PFSK-1 (cell line): ENCODE measurements around the gene CUX1.
A peak's percentile ranks its signal among the peaks of the same experiment; 100 is the strongest.

ENCODE experiments used
- FOXP2 ChIP-seq: optimal IDR thresholded peaks from 2 replicates; pipeline ENCODE3; 2011; ENCODE audit warnings: borderline replicate concordance, control low read depth, inconsistent platforms; ENCODE audit not compliant: insufficient read depth; ENCODE audit errors: extremely low read length, extremely low read depth
- POLR2AphosphoS5 ChIP-seq: IDR thresholded peaks from 2 replicates; pipeline ENCODE4 v1.6.1; 2012; ENCODE audit warnings: low read depth, mild to moderate bottlenecking, control low read depth, low read length, moderate library complexity
- REST ChIP-seq, 2 experiments: IDR thresholded peaks; 2 replicates each; pipeline versions ENCODE4 v1.6.1 to v1.8.0; 2011 to 2012; ENCODE audit warnings: low read depth in 2 of 2, low read length in 2 of 2, control low read depth in 1 of 2, inconsistent platforms in 1 of 2, mild to moderate bottlenecking in 1 of 2, moderate library complexity in 1 of 2; ENCODE audit not compliant: insufficient read depth in 1 of 2
- SIN3A ChIP-seq: IDR thresholded peaks from 2 replicates; pipeline ENCODE4 v1.6.1; 2012; ENCODE audit warnings: mild to moderate bottlenecking, low read length, moderate library complexity, borderline replicate concordance; ENCODE audit not compliant: insufficient read depth
- TAF1 ChIP-seq: IDR thresholded peaks from 2 replicates; pipeline ENCODE4 v1.6.1; 2012; ENCODE audit warnings: low read length, control low read depth, borderline replicate concordance; ENCODE audit not compliant: insufficient read depth

CUX1 gene

GRCh38 chr7:102287111-102287980, 469.9 kb downstream of the CUX1 start:
- no peak for TF ChIP-seq FOXP2
- TF ChIP-seq SIN3A: 0 out of 2 replicates have a peak, but pooled peaks have one; percentile 34

GRCh38 chr7:102287981-102288278, 470.5 kb downstream of the CUX1 start:
- TF ChIP-seq SIN3A (no peak), REST (IDR thresholded peaks at IDR 0.05; ENCODE audit: insufficient read depth in 1 of 2, low read depth in 2 of 2, low read length in 2 of 2) (no peak), FOXP2 (no peak), TAF1 (no peak), POLR2AphosphoS5 (no peak)

- no peak for TF ChIP-seq TAF1
- TF ChIP-seq FOXP2: no peak
- TF ChIP-seq SIN3A: no peak
- no peak for TF ChIP-seq POLR2AphosphoS5
- no peak for TF ChIP-seq REST (IDR thresholded peaks at IDR 0.05; ENCODE audit: insufficient read depth in 1 of 2, low read depth in 2 of 2, low read length in 2 of 2)
These were observed 471.0 kb downstream of the CUX1 start for GRCh38 chr7:102288285-102288930.

GRCh38 chr7:102289057-102289456, 471.6 kb downstream of the CUX1 start:
- TF ChIP-seq TAF1 (no peak), REST (IDR thresholded peaks at IDR 0.05; ENCODE audit: insufficient read depth in 1 of 2, low read depth in 2 of 2, low read length in 2 of 2) (no peak), FOXP2 (no peak), SIN3A (no peak), POLR2AphosphoS5 (no peak)

GRCh38 chr7:102291056-102291915, 473.9 kb downstream of the CUX1 start:
- TF ChIP-seq SIN3A (no peak), FOXP2 (no peak), TAF1 (no peak), REST (IDR thresholded peaks at IDR 0.05; ENCODE audit: insufficient read depth in 1 of 2, low read depth in 2 of 2, low read length in 2 of 2) (no peak), POLR2AphosphoS5 (no peak)
